Measurements from ENCODE around the gene RAE1.

GRCh38 chr20:57351042-57351783, at the start of gene RAE1:
- TF ChIP-seq CTCF (IDR thresholded peaks at IDR 0.05) (no peak), POLR2A (IDR thresholded peaks at IDR 0.05) (peak; percentile 60)

Measured in right lobe of liver (tissue), 4 donors.